Measurements from ENCODE around the gene MVP.

DNA sequence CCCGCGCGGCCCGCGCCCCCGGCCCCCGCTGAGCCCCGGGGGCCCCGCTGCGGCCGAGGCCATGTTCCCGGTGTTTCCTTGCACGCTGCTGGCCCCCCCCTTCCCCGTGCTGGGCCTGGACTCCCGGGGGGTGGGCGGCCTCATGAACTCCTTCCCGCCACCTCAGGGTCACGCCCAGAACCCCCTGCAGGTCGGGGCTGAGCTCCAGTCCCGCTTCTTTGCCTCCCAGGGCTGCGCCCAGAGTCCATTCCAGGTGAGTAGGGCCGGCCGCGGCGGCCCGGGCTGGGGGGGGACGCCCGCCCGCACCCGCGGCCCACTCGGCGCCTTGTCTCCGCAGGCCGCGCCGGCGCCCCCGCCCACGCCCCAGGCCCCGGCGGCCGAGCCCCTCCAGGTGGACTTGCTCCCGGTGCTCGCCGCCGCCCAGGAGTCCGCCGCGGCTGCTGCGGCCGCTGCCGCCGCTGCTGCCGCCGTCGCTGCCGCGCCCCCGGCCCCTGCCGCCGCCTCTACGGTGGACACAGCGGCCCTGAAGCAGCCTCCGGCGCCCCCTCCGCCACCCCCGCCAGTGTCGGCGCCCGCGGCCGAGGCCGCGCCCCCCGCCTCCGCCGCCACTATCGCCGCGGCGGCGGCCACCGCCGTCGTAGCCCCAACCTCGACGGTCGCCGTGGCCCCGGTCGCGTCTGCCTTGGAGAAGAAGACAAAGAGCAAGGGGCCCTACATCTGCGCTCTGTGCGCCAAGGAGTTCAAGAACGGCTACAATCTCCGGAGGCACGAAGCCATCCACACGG is 13.4 kb upstream of the MVP start:
- TF ChIP-seq, protein P1, sequence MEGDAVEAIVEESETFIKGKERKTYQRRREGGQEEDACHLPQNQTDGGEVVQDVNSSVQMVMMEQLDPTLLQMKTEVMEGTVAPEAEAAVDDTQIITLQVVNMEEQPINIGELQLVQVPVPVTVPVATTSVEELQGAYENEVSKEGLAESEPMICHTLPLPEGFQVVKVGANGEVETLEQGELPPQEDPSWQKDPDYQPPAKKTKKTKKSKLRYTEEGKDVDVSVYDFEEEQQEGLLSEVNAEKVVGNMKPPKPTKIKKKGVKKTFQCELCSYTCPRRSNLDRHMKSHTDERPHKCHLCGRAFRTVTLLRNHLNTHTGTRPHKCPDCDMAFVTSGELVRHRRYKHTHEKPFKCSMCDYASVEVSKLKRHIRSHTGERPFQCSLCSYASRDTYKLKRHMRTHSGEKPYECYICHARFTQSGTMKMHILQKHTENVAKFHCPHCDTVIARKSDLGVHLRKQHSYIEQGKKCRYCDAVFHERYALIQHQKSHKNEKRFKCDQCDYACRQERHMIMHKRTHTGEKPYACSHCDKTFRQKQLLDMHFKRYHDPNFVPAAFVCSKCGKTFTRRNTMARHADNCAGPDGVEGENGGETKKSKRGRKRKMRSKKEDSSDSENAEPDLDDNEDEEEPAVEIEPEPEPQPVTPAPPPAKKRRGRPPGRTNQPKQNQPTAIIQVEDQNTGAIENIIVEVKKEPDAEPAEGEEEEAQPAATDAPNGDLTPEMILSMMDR (IDR thresholded peaks at IDR 0.05): no peak
- TF ChIP-seq POLR2AphosphoS5 (IDR thresholded peaks at IDR 0.05) (no peak), EP300 (IDR thresholded peaks at IDR 0.05) (no peak), POLR2A (IDR thresholded peaks at IDR 0.05) (no peak)

Measured in sigmoid colon (tissue), 4 donors.